Karpas-422 (cell line): ENCODE measurements around the gene NAPB. TPM values are rescaled to one million over a fixed set of nuclear protein-coding genes. Genes with fewer than 3 reads are reported as not detected.

Source experiments
- DNase-seq: peaks from one replicate; pipeline ENCODE4 v3.0.0-alpha.2; 2015
- H2AFZ ChIP-seq: fragments of 200-600 bp; sonication (generic); 2 replicates; pipeline ENCODE4 v1.6.1; 2014; ENCODE audit warnings: antibody characterized with exemption, low read length, mixed read lengths
- H3K27ac ChIP-seq: fragments of 200-600 bp; sonication (generic); 2 replicates; pipeline ENCODE4 v1.5.1; 2014; ENCODE audit warnings: mild to moderate bottlenecking, low read length, moderate library complexity
- H3K27me3 ChIP-seq: fragments of 200-600 bp; sonication (generic); 2 replicates; pipeline ENCODE4 v1.6.1; 2014; ENCODE audit warnings: low read length, mixed read lengths
- H3K36me3 ChIP-seq: fragments of 200-600 bp; sonication (generic); 2 replicates; pipeline ENCODE4 v1.6.1; 2014; ENCODE audit warnings: low read length, mixed read lengths; ENCODE audit not compliant: insufficient read depth
- H3K4me1 ChIP-seq: fragments of 200-600 bp; sonication (generic); 2 replicates; pipeline ENCODE4 v1.6.1; 2014; ENCODE audit warnings: mild to moderate bottlenecking, low read length, mixed read lengths
- H3K4me2 ChIP-seq: fragments of 200-600 bp; sonication (generic); 2 replicates; pipeline ENCODE4 v1.6.1; 2014; ENCODE audit warnings: low read length, low read depth, mild to moderate bottlenecking; ENCODE audit not compliant: poor library complexity, severe bottlenecking
- H3K4me3 ChIP-seq: fragments of 200-600 bp; sonication (generic); 2 replicates; pipeline ENCODE4 v1.5.1; 2014; ENCODE audit warnings: mild to moderate bottlenecking, antibody characterized with exemption, low read length, mixed read lengths
- H3K79me2 ChIP-seq: fragments of 200-600 bp; sonication (generic); 2 replicates; pipeline ENCODE4 v1.6.1; 2014; ENCODE audit warnings: mild to moderate bottlenecking, low read length, mixed read lengths
- H3K9ac ChIP-seq: fragments of 200-600 bp; sonication (generic); 2 replicates; pipeline ENCODE4 v1.6.0; 2014; ENCODE audit warnings: low read length
- H3K9me2 ChIP-seq: fragments of 200-600 bp; sonication (generic), shearing (Covaris generic); replicated peaks from 2 replicates; pipeline ENCODE4 v1.6.0; 2014; ENCODE audit warnings: mild to moderate bottlenecking, low read length, moderate library complexity; ENCODE audit not compliant: insufficient read depth
- H3K9me3 ChIP-seq: fragments of 300-700, 200-600 bp; sonication (generic); 2 replicates; pipeline ENCODE4 v1.6.1; 2014; ENCODE audit warnings: low read length, mixed read lengths
- H4K20me1 ChIP-seq: fragments of 200-600 bp; sonication (generic); 2 replicates; pipeline ENCODE4 v1.6.1; 2014; ENCODE audit warnings: mild to moderate bottlenecking, antibody characterized with exemption, low read length, low read depth; ENCODE audit not compliant: insufficient read depth
- total RNA-seq: library from RNA; depleted of rRNA; stranded (reverse); fragments of >200 nt; shearing (Covaris generic); gene quantifications from 2 replicates; pipeline ENCODE4 v1.2.3, GENCODE V29; 2014; ENCODE audit warnings: low replicate concordance

Gene NAPB
- total RNA-seq, 1 experiment from 2014 or later = 35.1 TPM

DNA sequence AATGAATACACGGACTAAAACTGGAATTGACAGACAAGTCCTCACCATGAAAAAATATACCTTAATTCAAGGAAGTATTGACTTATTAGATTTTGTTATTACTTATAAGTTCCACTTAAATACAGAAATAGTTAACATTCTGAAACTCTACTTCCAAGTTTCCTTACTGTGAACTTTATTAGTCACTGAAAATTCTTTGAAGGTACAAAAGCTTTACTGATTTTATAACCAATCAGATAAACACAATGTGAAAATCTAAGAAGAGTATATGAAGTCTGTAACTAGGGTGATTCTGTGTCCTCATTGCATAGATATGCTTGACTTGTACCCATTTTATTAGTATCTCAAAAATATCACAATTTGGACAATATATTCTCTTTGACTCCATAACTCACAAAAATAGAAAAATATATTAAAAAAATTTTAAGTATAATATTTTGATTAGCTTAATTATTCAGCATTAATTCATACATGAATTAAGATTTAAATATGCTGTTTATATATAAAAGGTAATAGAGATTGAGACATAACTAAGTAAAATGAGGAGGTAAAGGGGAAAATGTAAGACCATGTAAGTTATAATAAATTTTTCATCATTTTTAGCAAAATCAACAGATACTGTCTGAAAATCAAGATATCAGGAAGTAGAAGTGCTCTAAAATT is 6.6 kb downstream of the NAPB start:
- Histone ChIP-seq H4K20me1 (0 out of 2 replicates have a peak, but pooled peaks cover 9% of the 10 kb centered on the region), H3K9me3 (no peaks in the 10 kb centered on the region)

DNA sequence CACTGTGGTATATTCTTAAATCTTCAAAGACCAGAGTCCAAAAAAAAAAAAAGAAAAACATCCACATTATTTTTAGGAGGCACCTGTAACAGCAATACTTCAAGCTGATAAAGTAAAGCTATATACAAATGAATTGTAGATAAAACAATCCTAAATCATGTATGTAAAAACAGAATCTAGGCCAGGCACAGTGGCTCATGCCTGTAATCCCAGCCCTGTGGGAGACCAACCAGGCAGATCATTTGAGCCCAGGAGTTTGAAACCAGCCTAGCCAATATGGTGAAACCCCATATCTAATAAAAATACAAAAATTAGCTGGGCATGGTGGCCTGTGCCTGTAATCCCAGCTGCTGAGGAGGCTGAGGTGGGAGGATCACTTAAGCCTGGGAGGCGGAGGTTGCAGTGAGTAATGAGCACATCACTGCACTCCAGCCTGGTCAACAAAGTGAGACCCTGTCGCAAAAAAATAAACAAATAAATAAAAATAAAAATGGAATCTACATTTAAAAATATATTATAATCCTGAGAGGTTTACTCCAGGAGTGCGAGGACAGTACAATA is 7.3 kb downstream of the NAPB start:
- peaks cover 19% of the 10 kb centered on the region for H3K4me1 ChIP-seq
- H3K4me3 ChIP-seq = no peak overlapping the region
- no peak overlapping the region for H2AFZ ChIP-seq
- H3K79me2 ChIP-seq = peaks cover 99% of the 10 kb centered on the region
- H3K36me3 ChIP-seq = peaks cover 3% of the 10 kb centered on the region; the same call in 1 of the 2 replicates
- H3K27me3 ChIP-seq = no peaks in the 10 kb centered on the region
- no peak overlapping the region for H3K4me2 ChIP-seq
- H3K27ac ChIP-seq = no peak overlapping the region
- H3K9me3 ChIP-seq = no peaks in the 10 kb centered on the region
- no peaks in the 10 kb centered on the region for H3K9me2 ChIP-seq
- 0 out of 2 replicates have a peak, but pooled peaks cover 5% of the 10 kb centered on the region for H4K20me1 ChIP-seq
- no peak for DNase-seq
- H3K9ac ChIP-seq = no peak overlapping the region

More for the DNA sequence above, 6.6 kb downstream of the NAPB start:
- Histone ChIP-seq H3K9me2 (no peaks in the 10 kb centered on the region), H3K79me2 (peaks cover 99% of the 10 kb centered on the region), H3K4me1 (peaks cover 26% of the 10 kb centered on the region), H3K27ac (no peak overlapping the region), H2AFZ (no peak overlapping the region), H3K4me3 (no peak overlapping the region), H3K36me3 (no peaks in the 10 kb centered on the region), H3K9ac (no peak overlapping the region), H3K4me2 (no peak overlapping the region), H3K27me3 (no peaks in the 10 kb centered on the region)
- DNase-seq = no peak

DNA sequence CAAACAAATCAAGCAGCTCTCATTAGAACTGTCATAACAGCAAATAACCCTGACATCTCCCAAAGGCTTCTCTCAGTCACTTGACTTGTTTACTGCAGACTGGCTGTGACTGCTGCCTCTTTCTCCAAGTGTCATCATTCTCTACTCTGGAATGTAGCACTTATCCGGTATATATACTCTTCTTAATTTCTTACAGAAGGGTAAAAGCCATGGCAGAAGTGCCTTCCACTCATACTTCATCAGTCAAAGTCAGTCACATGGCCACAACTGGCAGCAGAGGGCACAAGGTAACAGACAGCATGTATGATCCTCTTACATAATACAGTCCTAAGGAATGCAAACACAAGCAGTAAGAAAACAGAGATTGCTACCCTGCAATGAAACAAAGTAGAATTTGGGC is 9.3 kb downstream of the NAPB start:
- H2AFZ ChIP-seq = no peak overlapping the region

DNA sequence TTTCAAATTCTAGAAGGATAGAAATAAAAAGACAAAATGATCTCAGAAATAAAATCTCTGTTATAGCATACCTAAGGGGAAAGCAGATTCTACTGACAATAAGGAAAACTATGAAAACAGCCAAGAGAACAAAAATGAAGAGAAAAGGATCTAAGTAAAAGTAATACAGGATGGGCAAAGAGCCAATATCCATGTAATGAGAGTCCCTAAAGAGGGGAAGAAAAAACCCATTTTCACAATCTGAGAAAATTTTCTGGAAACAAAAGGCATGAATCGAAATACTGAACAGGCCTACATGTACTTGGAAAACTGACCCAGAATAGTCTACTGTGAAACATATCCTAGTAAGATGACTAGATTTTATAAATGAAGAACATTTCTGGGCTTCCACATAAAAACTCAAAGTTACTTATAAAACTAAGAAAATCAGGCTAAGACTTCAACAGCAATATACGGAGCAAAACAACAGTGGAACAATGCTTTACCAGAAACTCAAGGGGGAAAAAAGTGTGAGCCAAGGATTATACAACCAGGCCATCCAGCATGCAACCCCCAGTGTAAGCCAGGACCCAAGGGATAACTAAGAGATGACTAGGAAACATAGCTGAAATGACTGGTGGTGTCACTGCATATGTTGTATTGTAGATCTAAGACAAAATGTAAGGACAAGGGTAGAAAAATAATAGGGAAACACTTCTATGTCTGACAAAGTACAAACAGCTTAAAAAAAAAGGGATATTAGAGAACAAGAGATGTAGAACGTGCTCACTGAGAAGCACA is 10.2 kb downstream of the NAPB start:
- H3K36me3 ChIP-seq = peaks cover 4% of the 10 kb centered on the region; the same call in 1 of the 2 replicates
- no peak overlapping the region for H3K4me3 ChIP-seq
- no peak overlapping the region for H3K9ac ChIP-seq
- peaks cover 7% of the 10 kb centered on the region; the same call in 1 of the 2 replicates for H3K4me1 ChIP-seq
- no peaks in the 10 kb centered on the region for H3K9me3 ChIP-seq
- 0 out of 2 replicates have a peak, but pooled peaks cover 5% of the 10 kb centered on the region for H4K20me1 ChIP-seq
- H2AFZ ChIP-seq = no peak overlapping the region
- DNase-seq = no peak
- peaks cover 99% of the 10 kb centered on the region for H3K79me2 ChIP-seq
- no peak overlapping the region for H3K27ac ChIP-seq
- no peak overlapping the region for H3K4me2 ChIP-seq
- H3K9me2 ChIP-seq = no peaks in the 10 kb centered on the region
- H3K27me3 ChIP-seq = no peaks in the 10 kb centered on the region

More for the DNA sequence above, 9.3 kb downstream of the NAPB start:
- Histone ChIP-seq H3K4me1 (peaks cover 5% of the 10 kb centered on the region; the same call in 1 of the 2 replicates), H3K4me3 (no peak overlapping the region), H3K4me2 (no peak overlapping the region), H3K9me2 (no peaks in the 10 kb centered on the region), H3K79me2 (peaks cover 99% of the 10 kb centered on the region), H3K9ac (no peak overlapping the region), H3K27ac (no peak overlapping the region), H3K27me3 (no peaks in the 10 kb centered on the region), H4K20me1 (0 out of 2 replicates have a peak, but pooled peaks cover 5% of the 10 kb centered on the region), H3K36me3 (peaks cover 4% of the 10 kb centered on the region; the same call in 1 of the 2 replicates), H3K9me3 (no peaks in the 10 kb centered on the region)
- no peak for DNase-seq

GRCh38 chr20:23409800-23410199 is 11.5 kb downstream of the NAPB start:
- Histone ChIP-seq H3K9me2 (no peaks in the 10 kb centered on the region), H3K4me3 (no peak overlapping the region), H3K36me3 (peaks cover 4% of the 10 kb centered on the region; the same call in 1 of the 2 replicates), H3K4me1 (peaks cover 9% of the 10 kb centered on the region; the same call in 1 of the 2 replicates), H3K27me3 (no peaks in the 10 kb centered on the region), H4K20me1 (0 out of 2 replicates have a peak, but pooled peaks cover 5% of the 10 kb centered on the region), H3K27ac (no peak overlapping the region), H3K9ac (no peak overlapping the region), H3K79me2 (peaks cover 99% of the 10 kb centered on the region), H3K4me2 (no peak overlapping the region), H3K9me3 (no peaks in the 10 kb centered on the region), H2AFZ (no peak overlapping the region)
- DNase-seq = no peak

DNA sequence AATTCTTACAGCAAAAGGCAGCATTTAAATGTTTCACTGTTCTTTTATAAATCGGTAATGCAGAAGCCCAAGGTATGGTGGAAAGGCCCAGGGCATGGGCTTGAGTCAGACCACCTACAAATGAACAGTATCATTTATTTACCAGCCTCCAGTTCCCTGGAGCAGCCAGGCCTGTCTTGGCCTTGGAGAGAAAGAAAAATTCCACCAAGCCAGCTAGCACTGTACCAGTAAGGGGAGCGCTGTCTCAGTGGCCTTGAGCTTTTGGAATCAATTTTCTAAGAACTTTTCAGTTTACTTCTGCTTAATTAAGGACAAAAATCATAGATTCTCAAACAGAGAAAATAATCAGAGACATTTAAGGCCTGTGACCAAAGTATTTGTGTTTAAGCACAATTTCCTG is 12.3 kb downstream of the NAPB start:
- Histone ChIP-seq H3K9me3 (no peaks in the 10 kb centered on the region), H3K9ac (no peak overlapping the region), H4K20me1 (0 out of 2 replicates have a peak, but pooled peaks cover 5% of the 10 kb centered on the region), H3K9me2 (no peaks in the 10 kb centered on the region), H3K27me3 (no peaks in the 10 kb centered on the region), H3K4me3 (no peak overlapping the region), H3K4me1 (peaks cover 9% of the 10 kb centered on the region; the same call in 1 of the 2 replicates), H2AFZ (no peak overlapping the region), H3K36me3 (peaks cover 4% of the 10 kb centered on the region; the same call in 1 of the 2 replicates), H3K4me2 (no peak overlapping the region), H3K27ac (no peak overlapping the region), H3K79me2 (peaks cover 100% of the 10 kb centered on the region)
- no peak for DNase-seq

DNA sequence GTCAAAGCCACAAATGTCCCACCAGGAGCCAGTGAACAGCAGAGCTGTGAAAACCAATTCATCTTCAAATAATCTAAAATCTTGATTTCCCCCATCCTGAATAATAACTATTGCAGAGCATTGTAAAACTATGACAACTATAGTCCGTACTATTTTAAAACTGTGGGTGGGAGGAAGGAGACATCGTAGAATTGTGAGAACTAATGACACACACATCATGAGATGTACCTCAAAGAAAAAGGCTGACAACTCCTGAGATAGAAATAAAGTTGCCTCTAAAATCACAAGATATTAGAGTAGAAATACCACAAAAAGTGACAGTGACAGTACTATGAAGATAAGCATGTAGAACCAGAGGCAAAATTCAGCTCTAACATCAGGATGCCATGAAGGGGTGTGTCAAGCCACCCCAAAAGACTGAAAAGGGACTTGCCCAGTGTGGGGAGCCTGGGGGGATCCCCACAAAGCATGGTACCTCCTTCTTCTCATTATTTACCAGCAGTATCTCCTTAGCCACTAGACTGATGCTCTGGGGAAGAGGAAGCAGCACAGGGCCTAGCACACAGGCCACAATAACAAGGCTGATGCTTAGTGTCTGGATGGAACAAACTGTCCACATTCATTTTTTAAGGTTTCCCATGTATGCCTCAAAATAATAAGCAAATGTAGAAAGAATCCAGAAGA is 13.4 kb downstream of the NAPB start:
- no peak for DNase-seq

More for the DNA sequence above, 13.4 kb downstream of the NAPB start:
- H2AFZ ChIP-seq = no peak overlapping the region
- H3K79me2 ChIP-seq = peaks cover 99% of the 10 kb centered on the region
- no peaks in the 10 kb centered on the region for H3K9me3 ChIP-seq
- H3K27ac ChIP-seq = no peak overlapping the region
- no peaks in the 10 kb centered on the region for H3K27me3 ChIP-seq
- H3K9ac ChIP-seq = no peak overlapping the region
- H4K20me1 ChIP-seq = 0 out of 2 replicates have a peak, but pooled peaks cover 4% of the 10 kb centered on the region
- H3K4me1 ChIP-seq = peaks cover 9% of the 10 kb centered on the region; the same call in 1 of the 2 replicates
- no peak overlapping the region for H3K4me3 ChIP-seq
- H3K4me2 ChIP-seq = no peak overlapping the region
- H3K36me3 ChIP-seq = peaks cover 4% of the 10 kb centered on the region; the same call in 1 of the 2 replicates
- H3K9me2 ChIP-seq = no peaks in the 10 kb centered on the region
